Karpas-422 (cell line): ENCODE measurements around the gene SLC12A2. TPM values are rescaled to one million over a fixed set of nuclear protein-coding genes. Genes with fewer than 3 reads are reported as not detected.

Experiments used
- DNase-seq: peaks from one replicate; pipeline ENCODE4 v3.0.0-alpha.2; 2015
- H2AFZ ChIP-seq: fragments of 200-600 bp; sonication (generic); 2 replicates; pipeline ENCODE4 v1.6.1; 2014; ENCODE audit warnings: antibody characterized with exemption, low read length, mixed read lengths
- H3K27ac ChIP-seq: fragments of 200-600 bp; sonication (generic); 2 replicates; pipeline ENCODE4 v1.5.1; 2014; ENCODE audit warnings: mild to moderate bottlenecking, low read length, moderate library complexity
- H3K27me3 ChIP-seq: fragments of 200-600 bp; sonication (generic); 2 replicates; pipeline ENCODE4 v1.6.1; 2014; ENCODE audit warnings: low read length, mixed read lengths
- H3K36me3 ChIP-seq: fragments of 200-600 bp; sonication (generic); 2 replicates; pipeline ENCODE4 v1.6.1; 2014; ENCODE audit warnings: low read length, mixed read lengths; ENCODE audit not compliant: insufficient read depth
- H3K4me1 ChIP-seq: fragments of 200-600 bp; sonication (generic); 2 replicates; pipeline ENCODE4 v1.6.1; 2014; ENCODE audit warnings: mild to moderate bottlenecking, low read length, mixed read lengths
- H3K4me2 ChIP-seq: fragments of 200-600 bp; sonication (generic); 2 replicates; pipeline ENCODE4 v1.6.1; 2014; ENCODE audit warnings: low read length, low read depth, mild to moderate bottlenecking; ENCODE audit not compliant: poor library complexity, severe bottlenecking
- H3K4me3 ChIP-seq: fragments of 200-600 bp; sonication (generic); 2 replicates; pipeline ENCODE4 v1.5.1; 2014; ENCODE audit warnings: mild to moderate bottlenecking, antibody characterized with exemption, low read length, mixed read lengths
- H3K79me2 ChIP-seq: fragments of 200-600 bp; sonication (generic); 2 replicates; pipeline ENCODE4 v1.6.1; 2014; ENCODE audit warnings: mild to moderate bottlenecking, low read length, mixed read lengths
- H3K9ac ChIP-seq: fragments of 200-600 bp; sonication (generic); 2 replicates; pipeline ENCODE4 v1.6.0; 2014; ENCODE audit warnings: low read length
- H3K9me2 ChIP-seq: fragments of 200-600 bp; sonication (generic), shearing (Covaris generic); replicated peaks from 2 replicates; pipeline ENCODE4 v1.6.0; 2014; ENCODE audit warnings: mild to moderate bottlenecking, low read length, moderate library complexity; ENCODE audit not compliant: insufficient read depth
- H3K9me3 ChIP-seq: fragments of 300-700, 200-600 bp; sonication (generic); 2 replicates; pipeline ENCODE4 v1.6.1; 2014; ENCODE audit warnings: low read length, mixed read lengths
- H4K20me1 ChIP-seq: fragments of 200-600 bp; sonication (generic); 2 replicates; pipeline ENCODE4 v1.6.1; 2014; ENCODE audit warnings: mild to moderate bottlenecking, antibody characterized with exemption, low read length, low read depth; ENCODE audit not compliant: insufficient read depth
- total RNA-seq: library from RNA; depleted of rRNA; stranded (reverse); fragments of >200 nt; shearing (Covaris generic); gene quantifications from 2 replicates; pipeline ENCODE4 v1.2.3, GENCODE V29; 2014; ENCODE audit warnings: low replicate concordance

The SLC12A2 gene
- total RNA-seq, 1 experiment from 2014 or later, result 297 TPM

DNA sequence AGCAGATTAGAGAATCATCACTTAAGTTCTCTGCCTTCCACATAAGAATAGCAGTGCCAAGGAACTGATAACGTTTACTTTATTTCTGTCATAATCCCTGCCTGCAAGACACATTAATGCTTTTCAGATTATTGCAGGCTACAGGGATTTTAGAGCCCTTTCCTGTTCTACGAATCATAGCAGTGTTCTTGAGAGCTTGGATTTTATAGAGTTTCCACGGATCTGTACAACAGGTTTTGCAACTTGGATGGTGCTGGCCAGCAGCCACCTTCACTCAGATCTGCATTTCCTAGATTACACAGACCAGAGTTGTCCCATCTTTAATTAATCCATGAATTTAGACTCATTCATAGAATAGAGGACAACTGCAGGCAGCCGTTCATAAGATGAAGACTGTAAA is 38.1 kb downstream of the SLC12A2 start:
- H4K20me1 ChIP-seq, result no peaks in the 10 kb centered on the region
- H3K27ac ChIP-seq, result 0 out of 2 replicates have a peak overlapping the region, but pooled peaks have one; percentile 22
- peaks cover 67% of the 10 kb centered on the region for H3K79me2 ChIP-seq
- H3K4me2 ChIP-seq, result no peak overlapping the region
- no peak overlapping the region for H3K9ac ChIP-seq
- H3K9me2 ChIP-seq, result no peaks in the 10 kb centered on the region
- H3K4me3 ChIP-seq, result no peak overlapping the region
- H3K4me1 ChIP-seq, result peaks cover 52% of the 10 kb centered on the region
- H2AFZ ChIP-seq, result no peak overlapping the region
- no peaks in the 10 kb centered on the region for H3K27me3 ChIP-seq
- no peaks in the 10 kb centered on the region for H3K9me3 ChIP-seq
- no peak for DNase-seq
- peaks cover 74% of the 10 kb centered on the region for H3K36me3 ChIP-seq

DNA sequence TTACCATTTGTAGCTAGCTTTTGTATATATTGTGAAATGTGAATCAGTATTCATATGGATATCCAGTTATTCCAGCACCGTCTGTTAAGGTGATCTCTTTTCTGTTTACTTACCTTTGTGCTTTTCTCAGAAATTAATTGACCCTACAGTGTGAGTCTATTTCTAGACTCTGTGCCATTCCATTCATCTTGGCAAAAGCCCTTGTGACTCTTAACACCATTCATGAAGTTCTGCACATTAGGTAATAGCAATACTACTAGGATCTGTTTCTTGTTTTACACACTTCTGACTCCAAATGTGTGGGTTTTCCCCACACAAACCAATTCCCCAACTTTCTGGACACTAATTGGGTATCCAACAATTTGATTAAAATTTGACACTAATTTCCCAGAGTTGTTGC is 40.4 kb downstream of the SLC12A2 start:
- H3K79me2 ChIP-seq, result peaks cover 68% of the 10 kb centered on the region
- peak overlapping the region; percentile 54 for H3K27ac ChIP-seq
- peaks cover 52% of the 10 kb centered on the region for H3K4me1 ChIP-seq

DNA sequence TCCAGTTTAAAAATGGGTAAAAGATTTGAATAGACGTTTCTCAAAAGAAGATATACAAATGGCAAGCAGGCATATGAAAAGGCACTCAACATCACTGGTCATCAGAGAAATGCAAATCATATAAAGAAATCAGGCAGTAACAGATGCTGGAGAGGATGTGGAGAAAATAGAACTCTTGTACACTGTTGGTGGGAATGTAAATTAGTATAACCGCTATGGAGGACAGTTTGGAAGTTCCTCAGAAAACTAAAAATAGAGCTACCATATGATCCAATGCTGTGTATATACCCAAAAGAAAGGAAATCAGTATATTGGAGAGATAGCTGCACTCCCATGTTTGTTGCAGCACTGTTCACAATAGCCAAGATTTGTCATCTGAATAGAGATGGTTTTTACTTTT is 42.7 kb downstream of the SLC12A2 start:
- Histone ChIP-seq H3K4me3 (no peak overlapping the region), H3K79me2 (peaks cover 80% of the 10 kb centered on the region), H3K9me3 (no peaks in the 10 kb centered on the region), H3K4me2 (peak overlapping the region; percentile 28), H3K36me3 (peaks cover 84% of the 10 kb centered on the region), H2AFZ (no peak overlapping the region), H3K9me2 (no peaks in the 10 kb centered on the region), H3K4me1 (peaks cover 52% of the 10 kb centered on the region), H3K9ac (no peak overlapping the region), H3K27ac (peak overlapping the region; percentile 88), H4K20me1 (no peaks in the 10 kb centered on the region), H3K27me3 (no peaks in the 10 kb centered on the region)
- DNase-seq, result peak; percentile 61

More for the DNA sequence above, 40.4 kb downstream of the SLC12A2 start:
- no peaks in the 10 kb centered on the region for H4K20me1 ChIP-seq
- no peak for DNase-seq
- H3K27me3 ChIP-seq, result no peaks in the 10 kb centered on the region
- no peak overlapping the region for H3K9ac ChIP-seq
- H3K4me3 ChIP-seq, result no peak overlapping the region
- no peaks in the 10 kb centered on the region for H3K9me3 ChIP-seq
- no peaks in the 10 kb centered on the region for H3K9me2 ChIP-seq
- H3K4me2 ChIP-seq, result no peak overlapping the region
- no peak overlapping the region for H2AFZ ChIP-seq
- H3K36me3 ChIP-seq, result peaks cover 68% of the 10 kb centered on the region

DNA sequence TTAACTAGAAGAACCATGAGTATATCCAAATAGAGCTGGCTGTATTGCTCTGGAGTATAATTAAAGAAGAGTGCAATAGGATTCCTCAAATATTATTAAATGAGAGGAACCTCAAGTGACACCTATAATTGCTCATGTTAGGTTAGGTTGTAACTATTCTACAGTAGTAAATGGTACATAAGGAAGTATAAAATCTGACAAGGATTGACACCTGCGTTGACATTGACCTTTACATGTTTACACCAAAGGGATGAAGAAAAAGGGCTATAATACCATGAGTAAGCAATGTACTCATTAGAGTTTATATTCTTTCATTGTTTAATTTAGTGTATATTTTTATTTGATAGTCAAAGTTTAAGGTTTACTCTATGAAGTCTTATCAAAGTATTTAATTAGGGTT is 48.9 kb downstream of the SLC12A2 start:
- Histone ChIP-seq H3K4me3 (no peak overlapping the region), H4K20me1 (no peaks in the 10 kb centered on the region), H3K36me3 (peaks cover 87% of the 10 kb centered on the region), H3K9ac (no peak overlapping the region), H3K27me3 (no peaks in the 10 kb centered on the region), H3K9me2 (no peaks in the 10 kb centered on the region), H3K4me2 (no peak overlapping the region), H3K79me2 (peaks cover 75% of the 10 kb centered on the region), H3K9me3 (no peaks in the 10 kb centered on the region), H3K4me1 (no peaks in the 10 kb centered on the region), H3K27ac (no peak overlapping the region), H2AFZ (no peak overlapping the region)
- no peak for DNase-seq

DNA sequence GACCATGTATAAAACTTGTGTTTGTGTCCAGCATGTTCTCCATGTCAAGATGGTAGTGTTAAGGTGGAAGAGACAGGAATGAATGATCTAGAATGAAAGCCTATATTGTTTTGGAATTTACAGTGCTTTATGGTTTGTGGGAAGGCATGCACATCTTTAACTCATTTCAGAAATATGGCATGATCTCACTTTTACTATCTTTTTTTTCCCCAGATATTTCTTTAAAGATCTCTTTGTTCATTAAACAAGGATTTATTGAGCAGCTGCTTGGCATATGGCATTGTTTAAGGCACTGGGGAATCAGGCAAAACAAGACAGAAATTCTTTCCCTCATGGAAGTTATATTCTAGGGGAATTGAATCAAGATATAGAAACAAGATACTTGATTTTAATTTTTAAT is 51.7 kb downstream of the SLC12A2 start:
- Histone ChIP-seq H4K20me1 (no peaks in the 10 kb centered on the region), H3K79me2 (peaks cover 76% of the 10 kb centered on the region), H2AFZ (no peak overlapping the region), H3K27me3 (no peaks in the 10 kb centered on the region), H3K9ac (no peak overlapping the region), H3K4me2 (no peak overlapping the region), H3K4me1 (no peaks in the 10 kb centered on the region), H3K27ac (0 out of 2 replicates have a peak overlapping the region, but pooled peaks have one; percentile 1), H3K9me2 (no peaks in the 10 kb centered on the region), H3K4me3 (no peak overlapping the region), H3K36me3 (peaks cover 87% of the 10 kb centered on the region), H3K9me3 (no peaks in the 10 kb centered on the region)
- no peak for DNase-seq

DNA sequence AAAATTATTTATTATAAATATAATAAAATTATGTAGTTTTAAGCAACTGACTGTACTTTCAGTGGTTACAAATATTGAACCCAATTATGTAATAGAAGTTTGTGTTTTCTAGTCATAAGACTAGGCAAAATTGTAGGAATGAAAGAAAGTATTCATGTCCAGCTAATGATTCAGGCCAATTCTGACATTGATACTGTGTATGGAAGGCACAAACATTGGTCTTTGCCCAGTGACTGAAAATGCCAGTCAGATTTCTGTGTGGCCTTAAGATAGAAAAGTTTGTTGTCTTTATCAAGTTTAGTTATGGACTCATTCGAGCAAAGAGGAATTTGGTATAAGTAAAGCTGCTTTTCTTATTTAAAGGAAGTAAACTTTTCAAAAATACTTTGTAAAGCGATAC is 60.3 kb downstream of the SLC12A2 start:
- Histone ChIP-seq H3K9ac (no peak overlapping the region), H3K4me2 (no peak overlapping the region), H3K4me3 (no peak overlapping the region), H3K27me3 (no peaks in the 10 kb centered on the region), H3K36me3 (peaks cover 89% of the 10 kb centered on the region), H3K9me3 (no peaks in the 10 kb centered on the region), H3K27ac (no peak overlapping the region), H4K20me1 (no peaks in the 10 kb centered on the region), H3K79me2 (peaks cover 72% of the 10 kb centered on the region), H3K9me2 (no peaks in the 10 kb centered on the region), H2AFZ (no peak overlapping the region), H3K4me1 (no peaks in the 10 kb centered on the region)
- DNase-seq, result no peak

DNA sequence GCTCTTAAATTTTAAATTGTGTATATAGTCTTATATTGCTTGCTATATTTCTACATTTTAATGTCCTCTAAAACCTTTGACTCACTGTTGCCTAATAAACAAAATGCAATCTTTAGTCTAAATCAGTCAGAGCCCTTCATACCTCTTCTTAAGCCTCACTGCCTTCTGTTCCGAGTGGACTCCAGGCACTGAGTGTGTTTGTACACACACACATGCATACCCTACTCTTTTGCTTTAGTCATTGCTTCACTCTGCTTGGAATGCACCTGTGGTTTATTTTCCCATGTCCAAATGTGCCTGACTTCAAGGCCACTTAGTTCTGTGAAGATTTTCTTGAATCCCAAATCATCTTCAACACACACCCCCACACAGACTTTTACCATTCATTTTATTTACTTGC is 60.9 kb downstream of the SLC12A2 start:
- Histone ChIP-seq H3K9me2 (no peaks in the 10 kb centered on the region), H3K36me3 (peaks cover 89% of the 10 kb centered on the region), H3K4me3 (no peak overlapping the region), H3K9ac (no peak overlapping the region), H4K20me1 (no peaks in the 10 kb centered on the region), H3K27ac (0 out of 2 replicates have a peak overlapping the region, but pooled peaks have one; percentile 14), H3K79me2 (peaks cover 72% of the 10 kb centered on the region), H3K4me2 (no peak overlapping the region), H2AFZ (no peak overlapping the region), H3K9me3 (no peaks in the 10 kb centered on the region), H3K27me3 (no peaks in the 10 kb centered on the region), H3K4me1 (no peaks in the 10 kb centered on the region)
- DNase-seq, result no peak

DNA sequence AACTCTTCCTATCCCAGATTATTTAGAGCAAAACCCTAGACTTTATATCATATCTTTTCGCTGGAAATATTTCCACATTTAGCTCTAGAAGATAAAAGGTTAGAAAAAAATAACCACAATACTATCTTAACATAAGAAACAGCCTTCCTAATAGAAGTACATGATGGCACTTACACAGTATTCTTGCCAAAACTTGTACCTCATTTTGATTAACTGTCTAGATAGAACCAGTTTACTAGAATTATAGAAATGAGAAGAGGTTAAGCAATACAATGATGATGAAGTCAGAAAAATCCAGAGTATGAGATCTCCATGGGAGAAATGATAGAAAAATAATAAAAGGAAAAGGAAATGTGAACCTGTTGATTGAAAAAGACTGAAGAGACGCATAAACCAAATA is 63.1 kb downstream of the SLC12A2 start:
- Histone ChIP-seq H3K79me2 (peaks cover 75% of the 10 kb centered on the region), H3K9me3 (no peaks in the 10 kb centered on the region), H3K27me3 (no peaks in the 10 kb centered on the region), H2AFZ (no peak overlapping the region), H4K20me1 (no peaks in the 10 kb centered on the region), H3K27ac (no peak overlapping the region), H3K36me3 (peaks cover 89% of the 10 kb centered on the region), H3K4me3 (no peak overlapping the region), H3K9ac (no peak overlapping the region), H3K4me2 (no peak overlapping the region), H3K4me1 (no peaks in the 10 kb centered on the region), H3K9me2 (no peaks in the 10 kb centered on the region)
- no peak for DNase-seq

DNA sequence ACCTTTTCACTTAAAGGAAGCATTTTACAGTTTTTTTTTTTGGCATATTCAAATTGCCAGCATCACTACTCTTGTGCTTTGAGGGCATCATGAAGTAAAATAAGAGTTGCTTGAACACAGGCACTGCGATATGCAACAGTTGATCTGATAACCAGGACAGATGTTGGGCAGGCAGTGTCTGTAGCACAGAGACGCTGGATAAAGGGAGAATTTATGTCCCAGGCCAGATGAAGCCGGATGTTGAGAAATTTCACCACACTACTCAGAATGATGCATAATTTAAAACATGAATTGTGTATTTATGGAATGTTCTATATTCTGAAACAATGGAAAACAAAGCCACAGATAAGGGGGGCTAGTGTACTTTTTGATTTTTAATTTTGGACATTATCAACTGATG is 71.4 kb downstream of the SLC12A2 start:
- no peak overlapping the region for H3K4me2 ChIP-seq
- H3K9me2 ChIP-seq, result no peaks in the 10 kb centered on the region
- peaks cover 74% of the 10 kb centered on the region for H3K79me2 ChIP-seq
- H2AFZ ChIP-seq, result no peak overlapping the region
- no peak overlapping the region for H3K27ac ChIP-seq
- H3K4me3 ChIP-seq, result no peak overlapping the region
- H3K27me3 ChIP-seq, result no peaks in the 10 kb centered on the region
- no peaks in the 10 kb centered on the region for H3K9me3 ChIP-seq
- H4K20me1 ChIP-seq, result no peaks in the 10 kb centered on the region
- no peaks in the 10 kb centered on the region for H3K4me1 ChIP-seq
- peaks cover 92% of the 10 kb centered on the region for H3K36me3 ChIP-seq
- no peak for DNase-seq
- H3K9ac ChIP-seq, result no peak overlapping the region
